HCT116 (cell line): ENCODE measurements around the gene AKAP12. TPM values are rescaled to one million over a fixed set of nuclear protein-coding genes. Genes with fewer than 3 reads are reported as not detected.

Experiments used
- ATAC-seq: fragments of 200-7000 bp; cut with Tn5 transposase; 2 replicates; pipeline ENCODE4 v1.9.1; 2020; ENCODE audit warnings: mild to moderate bottlenecking, moderate library complexity
- BruUV-seq: library from RNA; stranded (reverse); fragments of 400-500 nt; replicated peaks from 2 replicates; lab custom pipeline; 2021; lab: Mats Ljungman, UMichigan
- CTCF ChIA-PET: fragments of 300-600 bp; sonication (Branson Sonifier 250); formaldehyde crosslinking; loops from one replicate; lab custom pipeline; 2021; ENCODE audit warnings: antibody characterized with exemption; lab: Charles Lee
- POLR2A ChIA-PET: fragments of 300-600, 350-600 bp; sonication (Branson Sonifier 250); formaldehyde crosslinking; loops from one replicate; lab custom pipeline; 2021; ENCODE audit warnings: antibody characterized with exemption; lab: Charles Lee
- RAD21 ChIA-PET, 2 experiments: fragments of 300-600 bp; sonication (Branson Sonifier 250); formaldehyde crosslinking; loops; one replicate each; lab custom pipeline; 2023; ENCODE audit warnings: low total read pairs in 2 of 2; ENCODE audit not compliant: uncharacterized antibody in 2 of 2, unreplicated experiment in 2 of 2, low non-redundant PET in 1 of 2; lab: Charles Lee
- DNase-seq: peaks from one replicate; pipeline ENCODE4 v3.0.0-alpha.2; 2010; ENCODE audit warnings: low read depth, low spot score
- H2AFZ ChIP-seq: fragments of 200-600 bp; shearing (Covaris generic), sonication (generic); 2 replicates; pipeline ENCODE4 v1.6.1; 2017; ENCODE audit warnings: low read depth, mixed run types, mixed read lengths, antibody characterized with exemption, low read length; ENCODE audit not compliant: poor library complexity, severe bottlenecking
- H3K27ac ChIP-seq: 2 replicates; pipeline ENCODE4 v1.5.1; 2012; ENCODE audit warnings: low read depth, low read length
- H3K27me3 ChIP-seq: fragments of 200-600 bp; sonication (generic); 2 replicates; pipeline ENCODE4 v1.6.1; 2016; ENCODE audit warnings: mixed run types, low read length, mixed read lengths; ENCODE audit not compliant: insufficient read depth
- H3K36me3 ChIP-seq, 2 experiments: fragments of 200-500 bp in 1 of 2; fragments of 200-600 bp in 1 of 2; sonication (Bioruptor generic) in 1 of 2; sonication (generic) in 1 of 2; 2 replicates each; pipeline versions ENCODE4 v1.5.1 to v1.6.1; 2014 to 2016; ENCODE audit warnings: low read length in 2 of 2, inconsistent platforms in 1 of 2, mixed read lengths in 1 of 2, mixed run types in 1 of 2; ENCODE audit not compliant: insufficient read depth in 2 of 2, control insufficient read depth in 1 of 2
- H3K4me1 ChIP-seq, 2 experiments: fragments of 200-600 bp in 1 of 2; sonication (generic) in 1 of 2; 2 replicates each; pipeline versions ENCODE4 v1.5.1 to v1.6.1; 2012 to 2017; ENCODE audit warnings: low read length in 2 of 2, inconsistent platforms in 1 of 2, mild to moderate bottlenecking in 1 of 2, mixed read lengths in 1 of 2, mixed run types in 1 of 2, moderate library complexity in 1 of 2; ENCODE audit not compliant: insufficient read depth in 2 of 2, control insufficient read depth in 1 of 2
- H3K4me2 ChIP-seq: fragments of 200-600 bp; sonication (generic); 2 replicates; pipeline ENCODE4 v1.6.1; 2017; ENCODE audit warnings: mixed run types, low read length, mixed read lengths
- H3K4me3 ChIP-seq, 2 experiments: fragments of 200-600 bp in 1 of 2; sonication (generic) in 1 of 2; replicated peaks in 1 of 2; 2 replicates each; pipeline ENCODE4 v1.5.1; 2011 to 2016; ENCODE audit warnings: low read length in 2 of 2, control low read depth in 1 of 2, low read depth in 1 of 2, mild to moderate bottlenecking in 1 of 2, mixed read lengths in 1 of 2, mixed run types in 1 of 2
- H3K79me2 ChIP-seq: fragments of 200-600 bp; sonication (generic); 2 replicates; pipeline ENCODE4 v1.6.1; 2017; ENCODE audit warnings: mild to moderate bottlenecking, mixed run types, low read length, moderate library complexity, mixed read lengths; ENCODE audit not compliant: insufficient read depth
- H3K9ac ChIP-seq: fragments of 200-600 bp; sonication (generic); 2 replicates; pipeline ENCODE4 v1.6.1; 2016; ENCODE audit warnings: low read length, mixed read lengths
- H3K9me2 ChIP-seq: fragments of 200-600 bp; sonication (generic), shearing (Covaris generic); 2 replicates; pipeline ENCODE4 v1.6.1; 2017; ENCODE audit warnings: mixed run types, mild to moderate bottlenecking, moderate library complexity; ENCODE audit not compliant: insufficient read depth
- H3K9me3 ChIP-seq, 2 experiments: fragments of 200-500 bp in 1 of 2; fragments of 200-600 bp in 1 of 2; sonication (Bioruptor generic) in 1 of 2; sonication (generic) in 1 of 2; 2 replicates each; pipeline ENCODE4 v1.6.1; 2014 to 2017; ENCODE audit warnings: low read length in 2 of 2, mixed read lengths in 2 of 2, inconsistent platforms in 1 of 2, low read depth in 1 of 2, mild to moderate bottlenecking in 1 of 2, mixed run types in 1 of 2, moderate library complexity in 1 of 2; ENCODE audit not compliant: control insufficient read depth in 1 of 2, insufficient read depth in 1 of 2
- H4K20me1 ChIP-seq: fragments of 200-600 bp; sonication (generic), shearing (Covaris generic); 2 replicates; pipeline ENCODE4 v1.6.1; 2017; ENCODE audit warnings: mixed run types, mild to moderate bottlenecking, moderate library complexity; ENCODE audit not compliant: insufficient read depth
- MAX ChIP-seq: IDR thresholded peaks from 2 replicates; pipeline ENCODE4 v1.6.1; 2012
- POLR2A ChIP-seq: IDR thresholded peaks from 2 replicates; pipeline ENCODE4 v1.7.0; 2011; ENCODE audit warnings: borderline replicate concordance; ENCODE audit not compliant: insufficient read depth, insufficient read length; ENCODE audit errors: extremely low read depth
- POLR2AphosphoS5 ChIP-seq: IDR thresholded peaks from 2 replicates; pipeline ENCODE4 v1.6.1; 2011; ENCODE audit warnings: mild to moderate bottlenecking, low read depth, low read length, moderate library complexity
- SRF ChIP-seq: IDR thresholded peaks from 2 replicates; pipeline ENCODE4 v1.6.1; 2012; ENCODE audit warnings: low read depth
- TCF7L2 ChIP-seq: IDR thresholded peaks from 2 replicates; pipeline ENCODE4 v1.7.0; 2011; ENCODE audit warnings: borderline replicate concordance, inconsistent platforms; ENCODE audit not compliant: insufficient read depth, insufficient read length; ENCODE audit errors: extremely low read depth
- ZBTB33 ChIP-seq: IDR thresholded peaks from 2 replicates; pipeline ENCODE4 v1.6.1; 2011; ENCODE audit warnings: mild to moderate bottlenecking, low read length, moderate library complexity; ENCODE audit not compliant: insufficient replicate concordance; ENCODE audit errors: extremely low read depth
- intact Hi-C: fragments of 100-400 bp; cut with micrococcal nuclease; formaldehyde crosslinking; loops from 2 replicates; pipeline ENCODE4 v1.10.0; 2022
- total RNA-seq: library from RNA; stranded (reverse); gene quantifications from one replicate; pipeline ENCODE4 v1.2.1, GENCODE V29; 2021; ENCODE audit not compliant: unreplicated experiment

The AKAP12 gene
- total RNA-seq, 1 experiment from 2014 or later, result 1,220 TPM

- POLR2A ChIA-PET, result no interaction called here
- Histone ChIP-seq H3K9ac (peak overlapping the region; percentile 30; the same call in 1 of the 2 replicates), H3K27me3 (no peaks in the 10 kb centered on the region), H3K79me2 (peaks cover 99% of the 10 kb centered on the region), H3K9me3 (no peaks in the 10 kb centered on the region), H3K27ac (peak overlapping the region; percentile 69), H3K4me3 (no peak overlapping the region), H4K20me1 (peaks cover 32% of the 10 kb centered on the region), H3K4me2 (0 out of 2 replicates have a peak overlapping the region, but pooled peaks have one; percentile 16), H3K9me2 (no peaks in the 10 kb centered on the region), H3K36me3 (peaks cover 4 to 45% of the 10 kb centered on the region in 2 experiments; a peak in 3 of 4 replicates), H3K4me1 (peaks cover 6 to 74% of the 10 kb centered on the region in 2 experiments; a peak in 3 of 4 replicates), H2AFZ (no peak overlapping the region)
- CTCF ChIA-PET, result interaction anchor here (2.0 kb wide), 1 partner anchor 438 kb away, joined by 4 read pairs; no protein-coding TSS in a partner anchor
- no TSS peak for BruUV-seq
- DNase-seq, result no peak
- TF ChIP-seq ZBTB33, result peak; percentile 32
- no peak for TF ChIP-seq TCF7L2
- TF ChIP-seq POLR2AphosphoS5, result peak; percentile 21
- no peak for ATAC-seq
- intact Hi-C loops, result no loop called here
- RAD21 ChIA-PET, result no interaction called here
Observed at GRCh38 chr6:151330130-151330696, 90.4 kb downstream of the AKAP12 start.

GRCh38 chr6:151335930-151336329 lies 96.2 kb downstream of the AKAP12 start:
- Histone ChIP-seq H3K27me3 (no peaks in the 10 kb centered on the region), H3K4me3 (no peak overlapping the region), H3K9me2 (no peaks in the 10 kb centered on the region), H3K27ac (no peak overlapping the region), H3K4me2 (no peak overlapping the region), H4K20me1 (peaks cover 55% of the 10 kb centered on the region), H3K79me2 (peaks cover 100% of the 10 kb centered on the region), H3K4me1 (peaks cover under 1 to 31% of the 10 kb centered on the region in 2 experiments; a peak in 3 of 4 replicates), H3K9me3 (no peaks in the 10 kb centered on the region), H3K36me3 (peaks cover 14 to 74% of the 10 kb centered on the region in 2 experiments; a peak in 3 of 4 replicates), H3K9ac (no peak overlapping the region), H2AFZ (no peak overlapping the region)
- no peak for DNase-seq
- intact Hi-C loops, result loop anchor here (2.0 kb wide), 1 partner anchor 519 kb away; no protein-coding TSS in a partner anchor
- RAD21 ChIA-PET, result no interaction called here
- ATAC-seq, result no peak
- POLR2A ChIA-PET, result no interaction called here
- BruUV-seq, result no TSS peak
- TF ChIP-seq MAX (0 out of 2 replicates have a peak, but pooled peaks have one; percentile 17), POLR2A (no peak), SRF (no peak)
- CTCF ChIA-PET, result interaction anchor here (1.6 kb wide), 1 partner anchor 12 kb away, joined by 6 read pairs; no protein-coding TSS in a partner anchor
